Astrocyte (in vitro differentiated cells and primary cell): ENCODE data around the gene NSL1.

ENCODE experiments used
- EZH2 ChIP-seq: IDR thresholded peaks from 2 replicates; pipeline ENCODE4 v1.6.1; 2012; ENCODE audit warnings: mild to moderate bottlenecking, low read length, inconsistent platforms; ENCODE audit not compliant: insufficient read depth
- TF ChIP-seq, protein P1 (sequence below): IDR thresholded peaks from 2 replicates; pipeline ENCODE4 v1.5.1; 2011; ENCODE audit warnings: low read depth, mild to moderate bottlenecking, inconsistent platforms, low read length, moderate library complexity; ENCODE audit not compliant: insufficient read depth

DNA sequence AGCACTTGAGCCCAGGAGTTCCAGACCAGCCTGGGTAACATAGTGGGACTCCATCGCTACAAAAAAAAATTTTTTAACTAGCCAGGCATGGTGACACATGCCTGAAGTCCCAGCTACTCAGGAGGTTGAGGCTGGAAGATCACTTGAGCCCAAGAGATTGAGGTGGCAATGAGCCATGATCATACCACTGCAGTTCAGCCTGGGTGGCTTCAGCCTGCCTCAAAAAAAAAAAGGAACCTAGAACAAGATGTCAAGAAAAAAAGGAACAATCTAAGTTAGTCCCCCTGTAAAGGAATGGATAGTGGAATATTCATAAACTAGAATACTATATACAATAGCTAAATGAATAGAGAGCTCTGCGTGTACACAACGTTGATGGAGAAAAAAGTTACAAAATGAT, 14.4 kb downstream of the NSL1 start:
- no peak for TF ChIP-seq EZH2
- TF ChIP-seq, protein P1, sequence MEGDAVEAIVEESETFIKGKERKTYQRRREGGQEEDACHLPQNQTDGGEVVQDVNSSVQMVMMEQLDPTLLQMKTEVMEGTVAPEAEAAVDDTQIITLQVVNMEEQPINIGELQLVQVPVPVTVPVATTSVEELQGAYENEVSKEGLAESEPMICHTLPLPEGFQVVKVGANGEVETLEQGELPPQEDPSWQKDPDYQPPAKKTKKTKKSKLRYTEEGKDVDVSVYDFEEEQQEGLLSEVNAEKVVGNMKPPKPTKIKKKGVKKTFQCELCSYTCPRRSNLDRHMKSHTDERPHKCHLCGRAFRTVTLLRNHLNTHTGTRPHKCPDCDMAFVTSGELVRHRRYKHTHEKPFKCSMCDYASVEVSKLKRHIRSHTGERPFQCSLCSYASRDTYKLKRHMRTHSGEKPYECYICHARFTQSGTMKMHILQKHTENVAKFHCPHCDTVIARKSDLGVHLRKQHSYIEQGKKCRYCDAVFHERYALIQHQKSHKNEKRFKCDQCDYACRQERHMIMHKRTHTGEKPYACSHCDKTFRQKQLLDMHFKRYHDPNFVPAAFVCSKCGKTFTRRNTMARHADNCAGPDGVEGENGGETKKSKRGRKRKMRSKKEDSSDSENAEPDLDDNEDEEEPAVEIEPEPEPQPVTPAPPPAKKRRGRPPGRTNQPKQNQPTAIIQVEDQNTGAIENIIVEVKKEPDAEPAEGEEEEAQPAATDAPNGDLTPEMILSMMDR: no peak
